NCI-H446 (cell line): ENCODE measurements around the gene MAP1S.

Experiments
- DNase-seq, 2 experiments: peaks; one replicate each; lab custom pipeline; 2025; lab: John Stamatoyannopoulos, UW

MAP1S gene

DNA sequence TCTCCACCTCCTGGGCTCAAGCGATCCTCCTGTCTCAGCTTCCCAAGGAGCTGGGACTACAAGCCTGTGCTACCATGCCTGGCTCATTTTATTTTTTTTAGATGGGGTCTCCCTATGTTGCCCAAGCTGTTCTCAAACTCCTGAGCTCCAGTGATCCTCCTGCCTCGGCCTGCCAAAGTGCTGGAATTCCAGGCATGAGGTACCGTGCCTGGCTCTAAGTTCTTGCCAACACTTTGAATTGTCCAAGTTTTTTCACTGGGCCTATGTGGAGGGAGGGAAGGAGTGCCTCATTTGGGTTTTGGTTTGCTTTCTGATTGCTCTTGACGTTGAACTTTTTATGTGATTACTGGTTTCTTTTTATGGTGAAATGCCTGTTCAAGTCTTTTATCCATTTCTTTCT lies 26.7 kb upstream of the MAP1S start:
- no peak for DNase-seq

DNA sequence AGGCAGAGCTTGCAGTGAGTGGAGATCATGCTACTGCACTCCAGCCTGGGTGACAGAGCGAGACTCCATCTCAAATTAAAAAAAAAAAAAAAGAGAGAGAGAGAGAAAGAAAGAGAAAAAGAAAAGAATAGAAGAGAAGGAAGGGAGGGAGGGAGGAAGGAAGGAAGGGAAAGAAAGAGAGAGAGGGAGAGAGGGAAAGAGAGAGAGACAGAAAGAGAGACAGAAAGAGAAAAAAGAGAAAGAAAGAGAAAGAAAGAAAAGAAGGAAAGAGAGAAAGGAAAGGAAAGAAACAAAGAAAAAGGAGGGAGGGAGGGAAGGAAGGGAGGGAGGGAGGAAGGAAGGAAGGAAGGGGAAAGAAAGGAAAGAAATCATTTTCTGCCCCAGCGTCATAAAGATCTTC lies 24.1 kb upstream of the MAP1S start:
- DNase-seq, result no peak

DNA sequence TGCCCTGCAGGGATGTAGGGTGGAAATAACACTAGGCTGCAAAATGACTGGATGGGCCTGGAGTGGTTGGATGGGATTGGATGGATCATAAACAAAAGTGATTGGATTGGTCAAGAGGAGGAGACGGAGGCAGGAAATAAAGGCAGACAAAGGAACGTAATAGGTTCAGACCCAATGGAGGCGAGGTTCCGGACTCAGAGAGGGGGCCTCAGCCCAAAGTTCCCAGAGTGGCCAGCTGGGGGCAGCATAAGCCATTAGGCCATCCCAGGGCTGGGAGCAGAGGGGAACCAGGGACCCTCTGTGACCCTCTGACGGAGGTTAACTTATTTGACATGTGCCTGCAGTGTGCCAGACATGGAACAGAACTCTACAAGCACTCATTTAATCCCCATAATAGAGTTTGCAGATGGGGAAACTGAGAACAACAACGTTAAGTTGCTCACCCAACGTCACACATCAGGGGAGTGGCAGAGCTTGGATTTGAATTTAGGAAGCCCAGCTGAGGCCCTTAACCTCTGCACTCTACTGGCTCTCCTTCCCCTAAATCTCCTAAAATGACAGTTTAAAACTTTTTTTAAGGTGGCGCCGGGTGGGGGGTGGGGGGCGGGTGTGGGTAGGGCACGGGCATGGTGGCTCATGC lies 15.3 kb upstream of the MAP1S start:
- peak in 1 of 2 experiments; percentile 54 for DNase-seq

- no peak for DNase-seq
Measured at GRCh38 chr19:17706750-17707181, 12.5 kb upstream of the MAP1S start.

DNA sequence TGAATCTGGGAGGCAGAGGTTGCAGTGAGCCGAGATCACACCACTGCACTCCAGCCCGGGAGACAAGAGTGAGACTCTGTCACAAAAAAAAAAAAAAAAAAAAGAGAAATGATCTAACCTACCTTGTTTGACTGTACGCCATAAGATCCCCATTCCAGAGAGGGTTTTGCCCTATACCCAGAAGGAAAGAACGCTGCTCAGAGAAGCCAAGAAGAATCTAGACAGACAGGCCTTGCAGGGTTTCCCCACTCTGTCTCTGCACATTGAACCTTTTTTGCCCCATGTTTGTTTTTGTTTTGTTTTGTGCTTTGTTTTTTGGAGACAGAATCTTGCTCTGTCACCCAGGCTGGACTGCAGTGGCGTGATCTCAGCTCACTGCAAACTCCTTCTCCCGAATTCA lies 7.4 kb upstream of the MAP1S start:
- DNase-seq, result no peak

- no peak for DNase-seq
Measured at GRCh38 chr19:17716309-17716929, 2.9 kb upstream of the MAP1S start.

- no peak for DNase-seq
Measured at GRCh38 chr19:17718550-17718946, 732 bp upstream of the MAP1S start.

- no peak for DNase-seq
Measured at GRCh38 chr19:17719730-17720400, 585 bp downstream of the MAP1S start.

DNA sequence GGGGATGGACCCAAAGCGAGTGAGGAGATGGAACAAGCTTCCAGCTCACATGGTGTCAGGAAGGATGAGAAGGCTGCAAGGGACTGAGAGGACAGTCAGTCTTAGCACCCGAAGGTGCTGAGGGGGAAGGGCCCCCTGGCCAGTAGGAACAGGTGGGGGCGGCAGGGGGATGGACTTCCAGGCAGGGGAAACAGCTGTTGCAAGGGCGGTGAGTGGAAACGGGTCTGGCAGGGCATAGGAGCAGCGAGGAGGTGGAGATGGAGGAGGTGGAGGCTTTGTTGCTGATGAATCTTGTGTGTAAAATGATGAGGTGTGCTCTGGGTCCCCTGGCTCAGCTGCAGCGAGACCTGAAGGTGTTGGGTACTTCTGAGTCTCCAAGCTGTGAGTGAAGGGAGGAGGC lies 1.2 kb downstream of the MAP1S start:
- DNase-seq, result no peak

- DNase-seq, result no peak
Measured at GRCh38 chr19:17721111-17721628, 1.9 kb downstream of the MAP1S start.

- no peak for DNase-seq
Measured at GRCh38 chr19:17721821-17722220, 2.5 kb downstream of the MAP1S start.

DNA sequence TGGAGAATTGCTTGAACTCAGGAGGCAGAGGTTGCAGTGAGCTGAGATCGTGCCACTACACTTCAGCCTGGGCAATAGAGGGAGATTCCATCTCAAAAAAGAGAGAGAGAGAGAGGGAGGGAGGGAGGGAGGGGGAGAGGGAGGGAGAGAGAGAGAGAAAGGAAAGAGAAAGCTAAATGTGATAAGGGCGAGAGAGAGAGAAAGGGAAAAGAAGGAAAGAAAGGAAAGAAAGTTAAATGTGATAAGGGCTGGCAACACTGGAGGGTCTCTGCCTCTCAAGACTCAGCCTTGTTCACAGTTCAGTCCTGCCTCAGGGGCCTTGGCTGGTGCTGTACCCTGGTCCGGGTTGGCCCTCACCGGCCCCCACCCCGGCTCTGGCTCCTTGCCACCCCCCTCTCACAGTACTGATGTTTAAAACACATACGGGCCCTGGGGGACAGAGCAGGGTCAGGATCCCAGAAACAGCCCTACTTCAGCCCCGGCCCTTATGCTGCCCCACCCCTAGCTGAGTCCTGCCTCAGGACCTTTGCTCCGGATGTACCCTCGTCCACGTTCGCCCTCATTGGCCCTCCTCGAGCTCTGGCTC lies 3.5 kb downstream of the MAP1S start:
- DNase-seq, result no peak

- DNase-seq, result no peak
Measured at GRCh38 chr19:17724655-17725054, 5.4 kb downstream of the MAP1S start.

GRCh38 chr19:17725422-17726078 lies 6.3 kb downstream of the MAP1S start:
- no peak for DNase-seq

- no peak for DNase-seq
Measured at GRCh38 chr19:17726136-17726741, 7.0 kb downstream of the MAP1S start.

- no peak for DNase-seq
Measured at GRCh38 chr19:17726964-17727773, 7.9 kb downstream of the MAP1S start.

GRCh38 chr19:17727843-17728242 lies 8.6 kb downstream of the MAP1S start:
- DNase-seq, result no peak

- no peak for DNase-seq
Measured at GRCh38 chr19:17733127-17733526, 13.8 kb downstream of the MAP1S start.

DNA sequence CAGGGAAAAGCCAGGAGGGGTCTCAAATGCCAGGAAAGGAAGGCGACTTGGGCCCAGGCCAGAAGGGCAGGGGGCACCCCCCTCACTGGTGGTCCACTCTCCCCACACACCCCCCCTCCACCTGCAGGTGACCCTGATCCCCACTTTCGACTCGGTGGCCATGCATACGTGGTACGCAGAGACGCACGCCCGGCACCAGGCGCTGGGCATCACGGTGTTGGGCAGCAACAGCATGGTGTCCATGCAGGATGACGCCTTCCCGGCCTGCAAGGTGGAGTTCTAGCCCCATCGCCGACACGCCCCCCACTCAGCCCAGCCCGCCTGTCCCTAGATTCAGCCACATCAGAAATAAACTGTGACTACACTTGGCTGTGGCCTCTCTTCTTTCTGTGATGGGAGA lies 14.9 kb downstream of the MAP1S start:
- no peak for DNase-seq

GRCh38 chr19:17735410-17735809 lies 16.1 kb downstream of the MAP1S start:
- DNase-seq, result no peak

DNA sequence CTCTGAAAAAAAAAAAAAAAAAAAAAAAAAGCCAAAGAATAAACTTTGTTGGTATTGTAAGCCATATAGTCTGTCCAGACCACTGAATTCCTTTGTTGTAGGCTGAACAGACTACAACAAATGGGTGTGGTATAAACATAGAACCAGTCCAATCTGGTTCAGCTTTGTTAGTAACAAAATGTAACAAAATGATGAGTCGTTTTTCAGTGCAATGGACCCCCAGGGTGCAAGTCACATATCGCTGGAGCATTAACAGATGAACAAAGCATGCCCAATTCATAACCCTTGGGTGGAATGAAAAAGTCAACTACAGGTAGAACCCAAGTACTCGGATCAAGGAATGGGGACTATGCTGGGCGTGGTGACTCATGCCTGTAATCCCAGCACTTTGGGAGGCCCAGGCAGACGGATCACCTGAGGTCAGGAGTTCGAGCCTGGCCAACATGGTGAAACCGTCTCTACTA lies 18.4 kb downstream of the MAP1S start:
- no peak for DNase-seq
